Measurements from ENCODE around the gene URM1.

DNA sequence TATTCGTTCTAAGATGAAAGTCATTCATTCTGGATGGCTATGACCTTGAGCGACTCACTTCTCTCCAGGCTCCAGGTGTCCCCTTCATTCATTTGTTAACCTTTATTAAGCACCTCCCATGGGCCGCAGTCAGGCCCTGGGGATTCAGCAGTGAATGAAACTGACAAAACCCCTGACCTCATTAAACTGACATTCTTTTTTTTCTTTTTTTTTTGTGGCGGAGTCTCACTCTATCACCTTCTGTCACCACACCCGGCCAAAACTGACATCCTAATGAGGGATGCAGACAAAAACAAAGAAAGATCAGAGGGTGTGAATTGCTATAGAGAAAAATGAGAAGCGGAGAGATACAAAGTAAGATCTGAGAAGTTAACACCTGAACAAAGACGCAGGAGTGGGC lies 68.1 kb downstream of the URM1 start:
- TF ChIP-seq, protein P1, sequence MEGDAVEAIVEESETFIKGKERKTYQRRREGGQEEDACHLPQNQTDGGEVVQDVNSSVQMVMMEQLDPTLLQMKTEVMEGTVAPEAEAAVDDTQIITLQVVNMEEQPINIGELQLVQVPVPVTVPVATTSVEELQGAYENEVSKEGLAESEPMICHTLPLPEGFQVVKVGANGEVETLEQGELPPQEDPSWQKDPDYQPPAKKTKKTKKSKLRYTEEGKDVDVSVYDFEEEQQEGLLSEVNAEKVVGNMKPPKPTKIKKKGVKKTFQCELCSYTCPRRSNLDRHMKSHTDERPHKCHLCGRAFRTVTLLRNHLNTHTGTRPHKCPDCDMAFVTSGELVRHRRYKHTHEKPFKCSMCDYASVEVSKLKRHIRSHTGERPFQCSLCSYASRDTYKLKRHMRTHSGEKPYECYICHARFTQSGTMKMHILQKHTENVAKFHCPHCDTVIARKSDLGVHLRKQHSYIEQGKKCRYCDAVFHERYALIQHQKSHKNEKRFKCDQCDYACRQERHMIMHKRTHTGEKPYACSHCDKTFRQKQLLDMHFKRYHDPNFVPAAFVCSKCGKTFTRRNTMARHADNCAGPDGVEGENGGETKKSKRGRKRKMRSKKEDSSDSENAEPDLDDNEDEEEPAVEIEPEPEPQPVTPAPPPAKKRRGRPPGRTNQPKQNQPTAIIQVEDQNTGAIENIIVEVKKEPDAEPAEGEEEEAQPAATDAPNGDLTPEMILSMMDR (conservative IDR thresholded peaks at IDR 0.05 in 1 of 2, IDR thresholded peaks at IDR 0.05 in 1 of 2; ENCODE audit: low read depth in 1 of 2, low read length in 2 of 2), result no peak
- TF ChIP-seq EZH2 (IDR thresholded peaks at IDR 0.05; ENCODE audit: low read length, missing control alignments), result no peak

Data from fibroblast of lung (primary cell).